Tibial nerve (tissue), 3 donors: ENCODE measurements around the gene MARK2.

Source experiments
- CTCF ChIP-seq, 5 experiments: fragments of 200-600 bp in 3 of 5; fragments of 450-650 bp in 2 of 5; sonication (generic) in 3 of 5; IDR thresholded peaks; one replicate each; pipeline ENCODE4 v1.5.1; 2016 to 2019; ENCODE audit warnings: antibody characterized with exemption in 5 of 5, mild to moderate bottlenecking in 3 of 5, moderate library complexity in 2 of 5
- POLR2A ChIP-seq, 2 donors: fragments of 450-650 bp; IDR thresholded peaks; one replicate each; pipeline ENCODE4 v1.6.1; 2017; ENCODE audit warnings: antibody characterized with exemption in 2 of 2, mild to moderate bottlenecking in 2 of 2, moderate library complexity in 2 of 2

GRCh38 chr11:63862923-63863322 is 24.0 kb downstream of the MARK2 start:
- TF ChIP-seq CTCF (IDR thresholded peaks at IDR 0.05), result no peak
- no peak for TF ChIP-seq POLR2A (IDR thresholded peaks at IDR 0.05)
